HG03175 (cell line): Measurements from ENCODE around the gene SETD3.

ENCODE experiments used
- ATAC-seq: cut with Tn5 transposase; IDR thresholded peaks from one replicate; pipeline ENCODE4 v1.9.1; 2021; ENCODE audit warnings: mild to moderate bottlenecking, moderate library complexity; ENCODE audit not compliant: unreplicated experiment

Gene SETD3

GRCh38 chr14:99426265-99426664, 54.4 kb downstream of the SETD3 start:
- no peak for ATAC-seq

- ATAC-seq = no peak
Measured at GRCh38 chr14:99425272-99425681, 55.4 kb downstream of the SETD3 start.

DNA sequence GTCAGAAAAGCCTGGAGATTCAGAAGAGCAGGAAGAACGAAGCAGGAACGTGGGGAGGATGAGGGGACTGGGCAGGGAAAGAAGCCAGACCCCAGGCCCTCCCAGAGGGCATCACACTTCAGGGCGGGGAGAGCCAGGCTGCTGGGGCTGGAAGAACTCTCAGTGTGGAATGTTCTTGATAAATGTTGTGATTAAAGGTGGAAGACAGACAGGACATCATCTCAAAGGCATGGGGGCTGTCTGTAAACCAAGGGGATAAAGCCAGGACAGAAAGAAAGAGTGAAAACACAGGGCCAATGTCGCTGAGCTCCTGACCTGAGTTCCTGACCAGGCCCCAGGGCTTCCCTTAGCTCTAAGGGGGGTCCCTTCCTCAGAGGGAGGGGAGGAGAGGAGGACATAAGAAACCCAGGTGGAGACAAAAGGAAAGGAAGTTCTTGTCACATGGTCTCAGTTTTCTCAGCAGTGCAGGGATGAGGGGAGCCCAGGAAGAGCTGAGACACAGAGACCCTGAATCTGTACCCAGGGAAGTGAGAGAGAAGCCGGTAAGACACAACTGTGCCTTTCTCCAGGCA, 56.3 kb downstream of the SETD3 start:
- no peak for ATAC-seq

DNA sequence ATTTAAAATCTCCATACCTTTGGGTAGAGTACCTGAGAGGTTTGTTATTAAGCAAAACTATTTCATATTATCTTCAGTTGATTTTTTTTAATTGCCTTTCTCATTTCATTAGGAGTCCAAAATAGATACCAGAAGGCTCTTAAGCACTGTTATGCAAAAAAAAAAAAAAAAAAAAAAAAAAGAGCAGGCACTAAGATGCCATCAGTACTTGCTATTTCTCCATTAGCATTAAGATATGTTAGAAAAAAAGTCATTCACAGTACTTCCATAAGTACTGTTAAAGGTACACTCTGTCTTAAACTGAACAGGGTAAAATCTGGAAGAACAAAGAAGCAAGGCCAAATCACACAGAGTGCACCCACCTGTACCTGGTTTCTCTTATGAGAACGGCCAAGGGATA, 57.2 kb downstream of the SETD3 start:
- ATAC-seq = no peak

GRCh38 chr14:99422228-99423010, 58.2 kb downstream of the SETD3 start:
- ATAC-seq = no peak

GRCh38 chr14:99420711-99421110, 59.9 kb downstream of the SETD3 start:
- no peak for ATAC-seq

DNA sequence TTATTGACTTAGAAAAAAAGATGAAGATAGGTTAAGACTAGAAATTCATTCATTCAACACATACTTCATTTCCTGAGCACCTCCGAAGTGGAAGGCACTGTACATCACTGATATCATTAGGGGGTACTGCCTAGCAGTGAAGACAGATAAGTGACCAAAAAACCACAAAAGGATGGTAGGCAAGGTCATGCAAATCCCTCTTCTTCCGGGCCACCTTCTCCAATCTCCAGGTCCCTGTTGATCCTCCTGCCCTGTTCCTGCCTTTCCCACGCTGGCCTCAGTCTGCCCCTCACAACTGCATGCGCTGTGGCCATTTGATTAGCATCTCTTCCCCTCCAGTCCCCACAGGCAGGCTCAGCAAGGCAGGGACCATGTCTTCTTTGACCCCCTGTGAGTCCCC, 60.8 kb downstream of the SETD3 start:
- no peak for ATAC-seq

GRCh38 chr14:99418242-99418641, 62.4 kb downstream of the SETD3 start:
- ATAC-seq = no peak

DNA sequence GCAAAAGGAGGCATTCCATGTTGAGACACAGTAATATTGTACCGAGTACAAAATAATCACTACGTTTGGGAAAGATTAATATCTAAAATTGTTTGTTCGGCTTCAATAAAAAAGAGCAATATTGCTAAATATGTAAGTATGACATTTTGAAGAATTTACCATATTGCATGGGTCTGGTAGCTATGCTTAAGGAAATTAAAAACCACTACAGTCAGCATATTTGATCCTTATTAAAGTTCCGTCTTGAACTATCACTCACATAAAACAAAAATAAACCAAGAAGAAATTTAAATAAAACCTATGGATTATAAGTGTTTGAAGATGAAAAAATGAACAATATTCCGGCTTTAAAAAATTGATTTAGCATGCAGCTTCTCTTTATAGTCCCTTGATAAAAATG, 63.8 kb downstream of the SETD3 start:
- ATAC-seq = no peak

GRCh38 chr14:99415496-99416281, 65.0 kb downstream of the SETD3 start:
- peak; percentile 96 for ATAC-seq

GRCh38 chr14:99413911-99414310, 66.7 kb downstream of the SETD3 start:
- ATAC-seq = no peak

DNA sequence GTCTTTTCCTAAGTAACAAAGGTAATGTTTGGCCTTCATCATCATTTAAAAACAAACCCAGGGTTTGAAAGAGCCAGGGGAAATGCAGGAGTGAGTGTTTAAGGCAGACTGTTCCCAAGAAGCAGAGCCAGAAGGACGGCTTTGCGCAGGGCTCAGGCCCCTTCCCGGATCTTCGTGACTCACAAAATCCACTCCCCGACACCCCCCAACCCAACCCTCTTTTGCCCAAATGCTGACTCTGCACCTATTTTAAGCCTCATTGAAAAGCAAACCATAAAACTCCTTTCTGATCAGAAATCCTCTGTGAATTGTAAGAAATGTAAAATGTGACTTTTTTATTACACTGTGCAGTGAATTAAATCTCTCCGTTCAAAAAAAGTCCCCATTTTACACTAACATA, 67.5 kb downstream of the SETD3 start:
- ATAC-seq = no peak

GRCh38 chr14:99412117-99413061, 68.3 kb downstream of the SETD3 start:
- ATAC-seq = no peak

GRCh38 chr14:99410019-99410418, 70.6 kb downstream of the SETD3 start:
- no peak for ATAC-seq

- no peak for ATAC-seq
Measured at GRCh38 chr14:99408971-99409289, 71.7 kb downstream of the SETD3 start.

GRCh38 chr14:99408286-99408970, 72.2 kb downstream of the SETD3 start:
- no peak for ATAC-seq

DNA sequence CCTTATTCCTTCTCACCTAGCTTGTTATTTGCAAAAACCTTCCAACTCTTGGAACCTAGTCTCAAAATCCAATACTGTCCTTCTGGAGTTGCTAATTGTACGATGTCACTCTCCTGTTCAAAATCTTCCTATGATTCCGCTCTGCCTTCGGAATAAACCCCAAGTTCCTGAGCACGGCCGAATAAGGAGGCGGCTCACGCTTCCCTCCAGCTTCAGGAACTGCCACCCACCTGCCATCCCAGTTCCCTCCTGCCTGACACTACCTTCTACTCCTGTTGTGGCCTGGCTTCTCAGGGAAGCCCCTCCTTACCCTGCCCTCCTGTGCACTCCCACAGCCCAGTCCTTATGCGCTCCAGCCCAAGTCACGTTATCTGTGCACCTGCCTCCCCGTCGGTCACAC, 73.2 kb downstream of the SETD3 start:
- no peak for ATAC-seq

GRCh38 chr14:99402950-99403349, 77.7 kb downstream of the SETD3 start:
- ATAC-seq = no peak

DNA sequence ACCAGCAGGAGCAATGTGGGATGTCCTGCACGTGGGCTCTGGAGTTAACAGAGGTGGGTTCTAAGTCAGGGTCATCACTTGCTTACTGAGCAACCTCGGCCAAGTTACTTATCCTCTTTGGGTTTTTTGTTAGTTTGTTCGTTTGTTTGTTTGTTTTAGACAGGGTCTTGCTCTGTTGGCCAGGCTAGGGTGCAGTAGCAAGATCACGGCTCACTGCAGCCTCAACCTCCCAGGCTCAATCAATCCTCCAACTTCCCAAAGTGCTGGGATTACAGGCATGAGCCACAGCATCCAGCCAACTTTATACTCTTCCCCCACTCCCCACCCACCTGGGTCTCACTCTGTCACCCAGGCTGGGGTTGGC, 78.4 kb downstream of the SETD3 start:
- no peak for ATAC-seq

- ATAC-seq = no peak
Measured at GRCh38 chr14:99401621-99402284, 78.9 kb downstream of the SETD3 start.
